Right atrium auricular region (tissue), 2 donors: ENCODE results near the gene RHBDF2. TPM values are rescaled to one million over a fixed set of nuclear protein-coding genes. Genes with fewer than 3 reads are reported as not detected.

Experiments
- DNase-seq: peaks from one replicate; pipeline ENCODE4 v3.0.0-alpha.2; 2019; ENCODE audit warnings: low spot score
- H3K27ac ChIP-seq, 2 donors: fragments of 200-600 bp; sonication (generic); 1 replicate in 1 of 2; 2 replicates in 1 of 2; pipeline ENCODE4 v1.5.1; 2016 to 2019
- H3K27me3 ChIP-seq, 2 donors: fragments of 200-600 bp; sonication (generic); one replicate each; pipeline versions ENCODE4 v1.5.1 to v1.6.0; 2017 to 2019
- H3K36me3 ChIP-seq: fragments of 200-600 bp; sonication (generic); one replicate; pipeline ENCODE4 v1.5.1; 2016
- H3K4me1 ChIP-seq, 2 donors: fragments of 200-600 bp; sonication (generic); one replicate each; pipeline versions ENCODE4 v1.5.1 to v1.6.0; 2017 to 2019
- H3K4me3 ChIP-seq, 2 donors: fragments of 200-600 bp; sonication (generic); 1 replicate in 1 of 2; 2 replicates in 1 of 2; pipeline ENCODE4 v1.5.1; 2017 to 2019; ENCODE audit warnings: mild to moderate bottlenecking in 1 of 2, moderate library complexity in 1 of 2
- H3K9me3 ChIP-seq, 2 donors: fragments of 200-600 bp; sonication (generic); one replicate each; pipeline ENCODE4 v1.5.1; 2019
- total RNA-seq, 2 donors: library from RNA; depleted of rRNA; stranded (reverse); fragments of >200 nt; gene quantifications; one replicate each; pipeline ENCODE4 v1.1.0, GENCODE V29; 2016
- TF ChIP-seq, protein P1 (sequence below), 2 donors: fragments of 200-600 bp; sonication (generic); IDR thresholded peaks; one replicate each; pipeline ENCODE4 v1.5.1; 2019; ENCODE audit warnings: antibody characterized with exemption in 2 of 2

The RHBDF2 gene
- total RNA-seq, 2 donors from 2014 or later: 13.6 to 14.8 TPM

DNA sequence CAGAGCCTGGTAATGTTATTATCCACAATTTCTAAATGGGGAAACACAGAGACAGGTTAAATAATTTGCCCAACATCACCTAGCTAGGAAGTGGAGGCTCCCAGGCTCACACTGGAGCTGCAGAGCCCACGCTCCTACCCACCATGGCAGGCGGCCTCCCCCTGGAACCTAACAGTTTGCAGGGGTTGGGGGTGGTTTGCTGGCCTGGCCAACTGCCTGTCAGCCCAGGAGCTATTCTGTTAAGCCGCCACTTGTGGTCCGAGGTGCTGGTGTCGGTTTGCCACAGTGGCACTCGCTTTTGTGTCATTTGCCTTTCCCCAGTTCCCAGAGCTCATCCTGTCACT lies 42.2 kb upstream of the RHBDF2 start:
- Histone ChIP-seq H3K4me3 (no peak overlapping the region), H3K27ac (peak overlapping the region; percentile 81 to 88), H3K36me3 (no peaks in the 10 kb centered on the region), H3K9me3 (no peaks in the 10 kb centered on the region), H3K4me1 (peaks cover 0 to 94% of the 10 kb centered on the region in 2 donors), H3K27me3 (no peaks in the 10 kb centered on the region)
- TF ChIP-seq, protein P1, sequence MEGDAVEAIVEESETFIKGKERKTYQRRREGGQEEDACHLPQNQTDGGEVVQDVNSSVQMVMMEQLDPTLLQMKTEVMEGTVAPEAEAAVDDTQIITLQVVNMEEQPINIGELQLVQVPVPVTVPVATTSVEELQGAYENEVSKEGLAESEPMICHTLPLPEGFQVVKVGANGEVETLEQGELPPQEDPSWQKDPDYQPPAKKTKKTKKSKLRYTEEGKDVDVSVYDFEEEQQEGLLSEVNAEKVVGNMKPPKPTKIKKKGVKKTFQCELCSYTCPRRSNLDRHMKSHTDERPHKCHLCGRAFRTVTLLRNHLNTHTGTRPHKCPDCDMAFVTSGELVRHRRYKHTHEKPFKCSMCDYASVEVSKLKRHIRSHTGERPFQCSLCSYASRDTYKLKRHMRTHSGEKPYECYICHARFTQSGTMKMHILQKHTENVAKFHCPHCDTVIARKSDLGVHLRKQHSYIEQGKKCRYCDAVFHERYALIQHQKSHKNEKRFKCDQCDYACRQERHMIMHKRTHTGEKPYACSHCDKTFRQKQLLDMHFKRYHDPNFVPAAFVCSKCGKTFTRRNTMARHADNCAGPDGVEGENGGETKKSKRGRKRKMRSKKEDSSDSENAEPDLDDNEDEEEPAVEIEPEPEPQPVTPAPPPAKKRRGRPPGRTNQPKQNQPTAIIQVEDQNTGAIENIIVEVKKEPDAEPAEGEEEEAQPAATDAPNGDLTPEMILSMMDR (IDR thresholded peaks at IDR 0.05): no peak
- DNase-seq: no peak

DNA sequence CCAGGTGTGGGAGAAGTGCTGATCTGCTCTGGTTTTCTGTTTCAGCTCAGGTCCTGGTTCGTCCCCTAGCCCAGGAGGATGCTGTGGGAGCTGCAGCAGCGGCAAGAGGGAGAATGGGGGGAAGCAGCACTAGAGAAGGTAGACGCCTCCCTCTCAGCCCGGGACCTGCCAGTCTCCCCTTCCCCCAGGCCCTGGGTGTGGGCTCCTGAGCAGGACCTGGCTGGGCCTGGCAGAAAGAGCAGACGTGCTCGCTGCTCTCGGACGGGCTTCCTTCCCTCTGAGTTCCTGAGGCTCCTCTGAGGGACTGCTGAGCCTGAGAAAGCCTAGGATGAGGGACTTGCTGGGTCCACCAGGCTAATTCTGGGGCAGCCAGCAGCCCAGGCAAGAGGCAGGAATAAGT lies 41.8 kb upstream of the RHBDF2 start:
- Histone ChIP-seq H3K4me3 (no peak overlapping the region), H3K27ac (peak overlapping the region; percentile 81 to 88), H3K27me3 (no peaks in the 10 kb centered on the region), H3K9me3 (no peaks in the 10 kb centered on the region), H3K4me1 (peaks cover 0 to 95% of the 10 kb centered on the region in 2 donors), H3K36me3 (no peaks in the 10 kb centered on the region)
- TF ChIP-seq, protein P1 (IDR thresholded peaks at IDR 0.05): no peak
- DNase-seq: no peak

DNA sequence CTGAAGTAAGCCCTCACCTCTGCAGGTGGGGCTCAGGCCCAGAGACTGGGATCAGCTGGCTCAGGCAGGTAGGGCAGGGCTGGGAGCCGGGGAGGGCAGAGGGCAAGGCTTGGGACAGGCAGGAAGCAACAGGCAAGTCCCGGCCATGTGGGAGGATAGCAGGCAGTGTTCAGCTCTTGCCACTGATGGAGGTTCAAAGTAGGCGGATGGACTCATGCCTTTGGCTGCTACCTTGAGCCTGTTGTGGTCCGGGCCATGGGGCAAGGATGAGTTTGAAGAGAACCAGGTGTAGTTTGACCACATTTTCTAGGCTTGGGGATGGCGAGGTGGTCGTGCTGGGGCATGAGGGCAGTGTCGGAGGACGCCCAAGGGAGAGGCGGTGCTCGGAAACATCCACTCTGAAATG lies 41.3 kb upstream of the RHBDF2 start:
- H3K4me3 ChIP-seq: no peak overlapping the region
- TF ChIP-seq, protein P1 (IDR thresholded peaks at IDR 0.05): no peak
- peaks cover 0 to 96% of the 10 kb centered on the region in 2 donors for H3K4me1 ChIP-seq
- DNase-seq: no peak
- peak overlapping the region; percentile 81 to 88 for H3K27ac ChIP-seq
- H3K9me3 ChIP-seq: no peaks in the 10 kb centered on the region
- H3K27me3 ChIP-seq: no peaks in the 10 kb centered on the region
- H3K36me3 ChIP-seq: no peaks in the 10 kb centered on the region

DNA sequence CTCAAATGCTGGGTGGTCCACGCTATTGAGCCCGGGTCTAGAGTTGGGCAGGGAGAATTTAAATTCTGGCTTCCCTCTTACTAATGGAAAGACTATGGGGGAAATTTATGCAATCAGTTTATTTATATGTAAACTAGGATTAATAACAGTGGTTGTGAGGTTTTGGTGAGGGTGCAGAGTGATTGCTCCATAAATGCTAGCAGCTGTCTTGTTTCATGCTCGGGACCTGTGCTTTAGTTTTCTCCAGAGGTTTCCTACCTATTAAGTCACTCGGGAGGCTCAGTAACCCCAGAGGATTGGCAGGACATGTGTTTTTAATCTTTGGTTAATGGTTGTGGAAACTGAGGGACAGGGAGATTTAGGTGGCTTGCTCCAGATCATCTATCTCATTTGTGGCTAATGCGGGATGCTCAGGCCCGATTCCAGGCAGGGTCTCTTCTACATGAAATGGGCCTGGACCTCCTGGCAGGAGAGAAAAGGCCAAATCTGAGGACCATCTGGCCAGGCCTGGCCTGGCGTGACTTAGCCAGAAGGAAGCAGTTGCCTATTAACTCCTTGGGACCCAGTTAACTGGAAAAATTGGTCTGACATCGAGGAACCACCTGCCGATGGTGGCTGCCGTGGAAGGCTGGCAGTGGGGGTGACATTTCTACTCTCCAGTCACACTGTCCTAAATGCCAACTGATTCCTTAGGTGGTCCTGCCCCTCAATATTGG lies 40.7 kb upstream of the RHBDF2 start:
- Histone ChIP-seq H3K36me3 (no peaks in the 10 kb centered on the region), H3K9me3 (no peaks in the 10 kb centered on the region), H3K4me3 (no peak overlapping the region), H3K27ac (peak overlapping the region; percentile 81 to 88), H3K4me1 (peaks cover 0 to 93% of the 10 kb centered on the region in 2 donors), H3K27me3 (no peaks in the 10 kb centered on the region)
- TF ChIP-seq, protein P1 (IDR thresholded peaks at IDR 0.05): no peak
- DNase-seq: no peak

DNA sequence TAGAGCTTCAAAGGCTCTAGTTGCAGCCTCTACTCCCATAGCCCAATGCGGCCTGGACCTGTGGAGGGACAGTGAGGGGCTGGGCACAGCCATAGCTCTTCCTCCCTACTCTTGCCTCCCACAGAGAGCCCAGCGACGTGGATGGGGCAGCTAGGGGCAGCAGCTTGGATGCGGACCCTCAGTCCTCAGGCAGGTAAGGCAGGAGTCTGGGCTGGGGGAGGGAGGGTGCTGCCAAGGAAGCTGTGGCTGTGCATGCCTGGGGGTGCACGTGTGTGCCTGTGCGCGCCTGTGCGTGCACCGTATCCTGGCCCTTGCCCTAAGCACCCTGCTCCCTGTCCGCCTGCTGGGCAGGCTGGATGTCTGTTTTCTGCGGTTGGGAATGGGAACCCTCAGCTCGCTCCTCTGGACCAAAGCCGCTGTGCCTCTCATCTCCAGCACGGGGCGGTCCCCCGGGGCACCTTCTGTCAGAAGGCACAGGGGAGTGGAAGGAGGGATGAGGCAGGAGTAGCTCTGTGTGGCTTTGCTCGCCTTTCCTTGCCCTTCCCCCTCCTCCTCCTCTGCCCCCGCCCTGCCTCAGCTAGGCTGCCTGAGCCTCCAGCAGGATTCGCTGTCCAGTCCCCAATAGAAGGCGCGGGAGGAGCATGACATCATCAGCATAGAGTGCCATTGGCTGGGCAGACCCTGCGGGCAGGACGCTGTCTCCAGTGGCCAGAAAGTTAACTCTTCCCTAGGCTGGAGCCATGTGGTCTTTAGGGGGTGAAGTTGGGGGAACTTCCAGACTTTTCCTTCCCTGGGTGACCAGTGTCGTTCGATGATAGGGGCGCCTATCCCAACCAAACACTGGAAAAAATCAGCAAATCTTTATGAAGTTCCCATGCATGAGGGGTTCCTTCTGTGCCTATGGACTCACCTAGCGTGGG lies 39.4 kb upstream of the RHBDF2 start:
- Histone ChIP-seq H3K4me3 (peak overlapping the region; percentile 4 to 43), H3K4me1 (peaks cover 0 to 93% of the 10 kb centered on the region in 2 donors), H3K27ac (peak overlapping the region; percentile 61 to 79), H3K9me3 (no peaks in the 10 kb centered on the region), H3K36me3 (no peaks in the 10 kb centered on the region), H3K27me3 (no peaks in the 10 kb centered on the region)
- TF ChIP-seq, protein P1 (IDR thresholded peaks at IDR 0.05): no peak
- DNase-seq: peak; percentile 98
